CD4-positive, alpha-beta T cell treated with Interleukin-6 for 4 hours (primary cell): ENCODE data around the gene SLC7A6.

Source experiments
- DNase-seq: peaks from one replicate; pipeline ENCODE4 v3.0.0-alpha.2; 2020; ENCODE audit warnings: mixed read lengths

SLC7A6 gene

DNA sequence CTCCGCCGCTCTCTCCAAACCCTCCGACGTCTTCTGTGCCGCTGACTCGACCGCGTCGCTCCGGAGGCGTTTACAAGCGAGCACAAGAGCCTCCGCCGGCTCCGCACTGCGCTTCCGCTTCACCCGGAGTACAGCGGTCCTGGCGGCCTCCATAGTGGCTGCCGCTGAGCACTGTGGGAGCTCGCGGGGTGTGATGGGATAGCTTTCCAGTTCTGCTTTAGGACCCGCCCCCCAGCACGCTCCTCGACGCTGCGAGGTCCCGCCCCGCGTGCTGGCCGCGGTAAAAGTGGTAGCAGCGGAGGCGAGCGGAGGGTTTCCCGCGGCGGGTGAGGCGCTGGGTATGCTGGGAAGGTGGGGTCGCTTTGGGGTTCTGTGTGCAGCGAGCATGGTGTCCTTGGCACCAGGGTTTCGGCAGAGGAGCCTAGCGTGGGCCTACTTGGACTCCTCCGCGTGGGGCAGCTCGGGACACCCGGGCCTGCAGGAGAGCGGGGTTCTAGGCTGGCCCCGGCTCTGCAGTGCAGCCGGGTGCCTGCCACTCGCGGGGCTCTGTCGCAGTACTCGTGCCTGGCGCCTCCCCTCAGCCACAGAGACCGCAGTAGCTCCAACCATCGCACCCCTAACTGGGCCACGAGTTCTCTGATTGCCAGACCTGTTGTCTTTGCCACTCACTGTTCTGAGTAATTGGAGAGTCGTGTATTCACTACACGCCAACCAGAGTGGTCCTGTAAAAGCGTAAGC is 46.6 kb downstream of the SLC7A6 start, which contains the start of the genes PRMT7 and SLC7A6OS:
TSS of gene PRMT7 (plus strand) at position 246 of the 738 bp plus-strand sequence. CDS start 4,961 bp downstream, outside the sequence.
TSS of gene SLC7A6OS (minus strand) at position 173 of the 738 bp plus-strand sequence. CDS start at position 153, 20 bp downstream.
- peak; percentile 95 for DNase-seq

DNA sequence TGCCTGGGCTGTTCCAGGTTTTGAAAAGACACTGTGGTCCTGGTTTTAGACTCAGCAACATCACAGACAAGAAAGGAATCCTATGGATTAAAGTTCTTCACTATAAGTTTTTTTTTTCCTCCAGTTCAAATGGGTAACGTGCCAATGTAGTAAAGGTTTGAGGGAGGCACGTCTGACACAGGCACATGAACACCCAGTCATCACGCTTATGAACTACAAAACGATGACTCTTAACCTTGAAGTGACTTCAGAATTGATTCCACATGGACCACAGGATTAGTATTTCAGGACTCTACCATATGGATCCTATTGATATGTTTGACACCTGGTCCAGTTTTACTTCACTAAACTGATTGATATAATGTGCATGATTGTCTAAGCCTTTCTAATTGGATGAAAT is 48.8 kb downstream of the SLC7A6 start:
- no peak for DNase-seq

DNA sequence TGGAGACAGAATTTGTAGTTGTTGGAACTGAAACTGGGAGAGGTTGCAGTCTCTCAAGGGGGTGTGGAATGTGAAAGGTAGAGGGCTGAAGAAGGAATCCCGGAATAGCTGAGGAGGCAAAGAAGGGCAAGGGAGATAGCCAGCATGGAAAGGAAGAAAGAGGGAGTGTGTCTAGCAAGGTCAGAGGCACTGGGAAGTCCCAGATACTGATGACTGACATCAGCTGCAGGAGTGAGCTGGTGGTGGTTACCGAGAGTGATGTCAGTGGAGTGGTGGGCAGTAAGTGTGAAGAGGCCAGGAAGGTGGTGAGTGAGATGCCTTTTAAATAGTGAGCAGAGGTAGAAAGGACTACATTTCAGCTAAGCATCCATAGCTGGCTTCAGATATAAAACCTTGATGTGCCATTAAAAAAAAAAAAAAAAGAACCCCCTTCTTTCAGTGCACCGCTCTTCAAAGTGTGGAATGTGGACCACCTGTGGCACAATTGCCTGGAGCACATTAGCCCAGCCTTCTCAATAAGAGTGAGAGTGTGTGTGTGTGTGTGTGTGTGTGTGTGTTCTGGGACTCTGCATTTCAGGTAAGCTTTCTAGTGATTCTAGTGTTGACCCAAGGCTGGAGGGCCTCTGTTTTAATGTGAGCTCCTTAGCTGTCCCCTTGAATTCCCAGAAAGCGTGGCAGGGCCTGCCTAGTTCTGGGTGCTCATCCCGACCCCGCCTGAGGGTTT is 55.0 kb downstream of the SLC7A6 start:
- DNase-seq, result no peak

DNA sequence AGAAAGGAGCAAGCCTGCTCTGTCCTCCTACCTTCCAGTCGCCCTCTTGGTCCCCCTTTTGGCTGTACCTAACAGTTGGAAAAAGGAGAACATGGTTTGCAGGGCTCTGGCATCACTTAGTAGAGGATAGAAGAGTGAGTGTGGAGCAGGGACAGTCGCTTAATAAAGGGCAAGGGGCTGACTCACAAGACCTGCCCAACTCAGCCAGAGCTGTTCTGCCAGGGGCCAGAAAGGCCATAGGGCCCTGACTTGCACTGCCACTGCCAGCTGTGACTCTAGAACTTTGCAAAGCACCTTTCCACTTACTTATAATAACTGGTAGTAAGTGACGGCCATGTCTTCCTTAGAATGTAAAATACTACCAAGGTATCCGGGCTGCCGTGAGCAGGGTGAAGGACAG is 60.0 kb downstream of the SLC7A6 start:
- DNase-seq, result no peak

DNA sequence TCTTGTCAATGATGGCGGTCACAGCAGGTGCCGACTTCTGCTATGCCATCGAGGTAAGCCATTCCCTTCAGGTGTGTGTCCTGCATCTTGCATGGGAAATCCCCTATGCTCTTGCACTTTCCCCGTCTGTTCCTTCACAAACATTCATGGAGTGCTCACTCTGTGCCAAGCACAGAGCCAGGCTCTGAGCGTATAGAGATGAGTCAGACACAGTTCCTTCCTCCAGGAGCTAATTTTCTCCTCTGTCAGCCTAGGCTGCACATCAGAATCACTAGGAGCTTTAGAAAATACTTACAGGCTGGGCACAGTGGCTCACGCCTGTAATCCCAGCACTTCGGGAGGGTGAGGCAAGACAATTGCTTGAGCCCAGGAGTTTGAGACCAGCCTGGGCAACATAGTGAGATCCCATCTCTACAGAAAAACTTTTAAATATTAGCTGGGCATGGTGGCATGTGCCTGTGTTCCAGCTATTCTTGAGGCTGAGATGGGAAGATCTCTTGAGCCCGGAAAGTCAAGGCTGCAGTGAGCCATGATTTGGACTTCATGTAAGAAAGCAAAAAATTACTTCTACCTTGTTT is 60.5 kb downstream of the SLC7A6 start:
- DNase-seq, result no peak

DNA sequence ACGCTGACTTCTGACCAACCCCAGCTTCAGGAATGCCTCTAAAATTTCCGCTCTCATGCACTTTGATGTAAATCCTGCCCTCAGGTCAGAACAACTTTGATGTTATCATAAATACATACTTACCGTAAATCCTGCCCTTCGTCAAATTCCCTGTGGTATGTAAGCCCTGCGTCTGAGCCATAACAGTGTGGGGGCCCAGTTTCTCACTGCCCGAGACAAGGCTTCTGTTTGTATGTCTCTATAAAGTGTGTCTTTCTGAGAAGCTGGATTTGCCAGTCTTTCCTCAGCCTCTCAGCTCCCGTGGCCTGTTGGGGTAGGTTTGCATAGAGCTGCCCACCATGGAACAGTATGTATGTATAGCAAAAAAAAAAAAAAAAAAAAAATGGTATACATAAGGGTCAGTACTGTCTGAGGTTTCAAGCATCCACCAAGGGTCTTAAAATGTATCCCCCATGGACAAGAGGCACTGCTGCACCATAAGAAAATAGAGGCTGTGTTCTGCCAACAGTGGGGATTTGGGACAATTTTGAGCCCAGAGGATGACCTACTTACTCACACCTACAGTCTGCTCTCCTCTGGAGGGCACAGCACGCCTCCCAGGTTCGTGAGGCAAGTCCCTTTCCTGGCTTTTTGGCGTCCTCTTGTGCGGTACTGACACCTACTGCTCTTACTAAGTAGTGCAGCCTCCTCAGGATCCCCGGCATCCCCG is 64.0 kb downstream of the SLC7A6 start:
- DNase-seq, result peak; percentile 82

- no peak for DNase-seq
These were observed 64.6 kb downstream of the SLC7A6 start for GRCh38 chr16:68328860-68329390.

GRCh38 chr16:68331879-68332410 is 67.6 kb downstream of the SLC7A6 start:
- DNase-seq, result no peak

DNA sequence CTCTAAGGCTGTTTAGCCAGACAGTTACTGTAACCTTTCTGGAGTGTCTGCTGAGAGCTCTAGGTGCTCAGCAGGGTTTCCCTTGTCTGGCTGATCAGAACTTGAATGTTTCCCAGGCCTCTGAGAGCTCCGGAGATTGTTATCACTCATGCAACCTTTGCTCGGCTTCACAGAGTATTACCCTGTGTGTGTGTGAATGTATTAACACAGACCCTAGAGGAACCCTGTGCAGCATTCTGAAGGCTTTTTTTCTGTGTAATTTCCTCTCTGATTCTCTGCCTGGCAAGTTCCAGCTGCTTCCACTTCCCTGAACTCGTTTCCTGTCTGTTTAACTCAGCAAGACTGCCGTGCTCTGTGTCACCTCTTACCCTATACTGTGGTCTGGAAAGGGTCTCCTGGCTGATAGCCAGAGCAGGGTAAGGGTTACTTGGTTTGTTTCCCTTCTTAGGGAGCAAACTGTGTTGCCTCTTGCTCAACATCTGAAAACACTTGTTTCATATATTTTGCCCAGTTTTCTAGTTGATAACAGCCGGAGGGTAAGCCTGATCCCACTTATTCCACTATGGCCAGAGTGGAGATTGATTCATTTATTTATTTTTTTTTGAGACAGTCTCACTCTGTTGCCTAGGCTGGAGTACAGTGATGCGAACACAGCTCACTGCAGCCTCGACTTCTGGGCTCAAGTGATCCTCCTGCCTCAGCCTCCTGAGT is 68.2 kb downstream of the SLC7A6 start:
- DNase-seq, result peak; percentile 17

DNA sequence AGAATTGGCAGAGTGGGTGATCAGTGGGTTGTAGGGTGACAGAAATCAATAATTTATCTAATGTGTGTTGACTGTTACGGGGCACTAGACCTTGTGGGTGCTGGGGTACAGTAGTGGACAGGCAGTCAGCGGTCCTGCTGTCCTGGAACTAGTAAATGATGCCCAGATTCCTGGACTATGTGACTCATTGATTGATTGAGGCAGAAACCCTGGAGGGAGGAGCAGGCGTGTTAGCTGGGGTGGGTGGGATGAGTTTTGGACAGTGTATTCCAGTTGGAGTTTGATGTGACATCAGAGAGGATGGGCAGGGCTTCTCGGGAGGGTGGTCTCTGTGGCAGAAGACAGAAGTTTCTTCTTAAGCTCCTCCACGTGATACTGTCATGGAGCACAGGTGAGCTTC is 70.8 kb downstream of the SLC7A6 start:
- no peak for DNase-seq

GRCh38 chr16:68338326-68339119 is 74.2 kb downstream of the SLC7A6 start:
- no peak for DNase-seq

DNA sequence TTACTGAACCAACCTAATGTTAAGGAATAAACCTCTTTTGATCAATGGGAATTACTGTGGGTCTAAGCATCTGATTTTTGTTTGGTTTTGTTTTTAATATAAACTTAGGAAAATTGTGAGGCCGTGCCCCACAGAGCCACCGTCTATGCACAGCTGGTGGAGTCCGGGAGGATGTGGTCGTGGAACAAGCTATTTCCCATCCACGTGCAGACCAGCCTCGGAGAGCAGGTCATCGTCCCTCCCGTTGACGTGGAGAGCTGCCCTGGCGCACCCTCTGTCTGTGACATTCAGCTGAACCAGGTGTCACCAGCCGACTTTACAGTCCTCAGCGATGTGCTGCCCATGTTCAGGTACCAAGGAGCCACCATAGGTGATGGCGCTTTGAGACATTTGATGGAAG is 74.9 kb downstream of the SLC7A6 start:
- DNase-seq, result no peak

DNA sequence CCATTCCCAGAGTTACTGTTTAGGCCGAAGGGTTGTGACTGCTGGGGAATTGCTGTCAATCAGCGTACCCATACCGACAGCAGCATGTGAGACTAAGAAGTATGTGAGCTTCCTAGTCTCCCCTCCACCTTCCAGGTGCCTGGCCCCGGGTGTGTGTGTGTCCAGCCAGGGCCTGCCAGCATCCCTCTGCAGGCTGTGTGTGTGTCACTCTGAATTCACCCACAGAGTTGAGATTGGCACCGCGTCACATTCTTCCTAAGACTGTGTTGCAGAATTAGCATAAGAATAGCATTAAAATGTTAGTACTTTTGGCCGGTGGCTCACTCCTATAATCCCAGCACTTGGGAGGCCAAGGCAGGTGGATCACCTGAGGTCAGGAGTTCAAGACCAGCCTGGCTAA is 78.3 kb downstream of the SLC7A6 start:
- DNase-seq, result no peak

GRCh38 chr16:68343137-68343536 is 78.8 kb downstream of the SLC7A6 start:
- no peak for DNase-seq

- no peak for DNase-seq
These were observed 79.9 kb downstream of the SLC7A6 start for GRCh38 chr16:68344252-68344651.

GRCh38 chr16:68345351-68345810 is 81.1 kb downstream of the SLC7A6 start:
- no peak for DNase-seq

DNA sequence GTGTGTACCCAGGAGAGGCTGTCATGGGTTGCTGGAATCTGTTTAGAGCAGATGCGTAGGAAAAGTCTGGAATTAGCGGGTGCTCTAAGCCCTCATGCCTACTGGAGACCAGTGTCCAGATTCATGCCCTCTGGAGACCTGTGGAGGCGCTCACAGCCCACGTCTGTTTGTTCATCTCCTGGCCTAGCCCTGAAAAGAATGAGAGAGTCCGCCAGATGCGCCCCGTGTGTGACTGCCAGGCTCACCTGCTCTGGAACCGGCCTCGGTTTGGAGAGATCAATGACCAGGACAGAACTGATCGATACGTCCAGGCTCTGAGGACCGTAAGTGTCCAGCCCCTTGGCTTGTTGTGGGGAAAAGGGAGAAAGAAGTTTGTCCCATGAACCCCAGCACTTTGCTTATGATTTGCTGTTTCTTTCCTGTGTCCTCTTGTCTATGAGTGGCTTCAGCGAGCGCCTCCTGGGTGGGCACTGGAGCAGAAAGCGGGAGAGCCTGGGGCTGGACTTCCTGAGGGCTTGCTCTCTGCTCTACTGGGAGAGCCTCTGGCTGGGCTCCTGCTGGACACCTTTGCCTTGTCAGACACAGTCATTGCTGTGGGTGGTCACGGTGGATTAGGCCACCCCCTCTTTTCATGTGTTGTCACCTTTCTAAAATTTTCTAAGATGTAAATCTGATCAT is 81.8 kb downstream of the SLC7A6 start:
- no peak for DNase-seq

GRCh38 chr16:68346892-68347480 is 82.7 kb downstream of the SLC7A6 start:
- no peak for DNase-seq

DNA sequence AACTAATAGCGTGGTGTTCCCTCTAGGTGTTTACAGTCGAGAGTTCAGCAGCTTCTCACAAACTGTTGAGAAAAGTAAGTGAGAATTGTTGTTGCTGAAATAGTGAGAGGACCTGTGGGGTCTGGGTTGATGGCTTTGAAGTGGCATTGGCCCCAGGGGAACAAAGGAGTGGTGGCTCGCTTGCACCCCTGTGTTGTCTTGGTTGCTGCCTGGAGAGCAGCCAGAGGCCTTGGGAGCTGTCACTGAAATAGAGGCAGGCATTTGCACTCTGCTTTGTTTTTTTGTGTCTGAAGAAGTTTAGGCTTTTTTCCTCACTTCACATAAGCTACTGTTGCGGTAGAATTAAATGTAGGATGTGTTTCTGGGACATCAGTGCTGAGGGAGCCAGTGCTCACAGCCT is 83.3 kb downstream of the SLC7A6 start:
- DNase-seq, result no peak
